ENCODE data around the gene ZNF391. TPM values are rescaled to one million over a fixed set of nuclear protein-coding genes. Genes with fewer than 3 reads are reported as not detected.

The ZNF391 gene
- total RNA-seq, 1 experiment from 2014 or later, result 5.0 TPM

GRCh38 chr6:27433714-27434113 is 45.2 kb downstream of the ZNF391 start:
- no peak for TF ChIP-seq CTCF (IDR thresholded peaks at IDR 0.05; ENCODE audit: insufficient read depth in 1 of 2, low read depth in 1 of 2, low read length in 1 of 2, severe bottlenecking in 1 of 2, unreplicated experiment in 1 of 2)
- ChIA-PET POLR2A (no interaction called here), CTCF (no interaction called here)
- Mint-ChIP-seq H3K27me3 (ENCODE audit: insufficient read depth, unreplicated experiment) (peaks cover 13% of the 10 kb centered on the region), H3K27ac (ENCODE audit: unreplicated experiment) (no peak overlapping the region), H3K9me3 (ENCODE audit: unreplicated experiment) (peaks cover 10% of the 10 kb centered on the region), H3K4me1 (ENCODE audit: low read depth, unreplicated experiment) (no peaks in the 10 kb centered on the region), H3K36me3 (ENCODE audit: insufficient read depth, unreplicated experiment) (no peaks in the 10 kb centered on the region), H3K4me3 (ENCODE audit: unreplicated experiment) (no peak overlapping the region)
- Histone ChIP-seq H3K9me3 (no peaks in the 10 kb centered on the region), H3K4me1 (no peaks in the 10 kb centered on the region), H3K4me3 (ENCODE audit: low read depth, low read length) (no peak overlapping the region), H3K36me3 (ENCODE audit: control insufficient read depth, insufficient read depth, low read length) (no peaks in the 10 kb centered on the region), H3K27me3 (replicated peaks; ENCODE audit: control insufficient read depth, insufficient read depth, low read length) (no peaks in the 10 kb centered on the region)
- intact Hi-C loops (cut with micrococcal nuclease; ENCODE audit: unreplicated experiment), result no loop called here
- no TSS peak for BruUV-seq (replicated peaks)
- no peak for DNase-seq

- Mint-ChIP-seq H3K4me3 (ENCODE audit: unreplicated experiment) (no peak overlapping the region), H3K27ac (ENCODE audit: unreplicated experiment) (no peak overlapping the region), H3K27me3 (ENCODE audit: insufficient read depth, unreplicated experiment) (peaks cover 7% of the 10 kb centered on the region), H3K4me1 (ENCODE audit: low read depth, unreplicated experiment) (no peaks in the 10 kb centered on the region), H3K36me3 (ENCODE audit: insufficient read depth, unreplicated experiment) (no peaks in the 10 kb centered on the region), H3K9me3 (ENCODE audit: unreplicated experiment) (no peaks in the 10 kb centered on the region)
- TF ChIP-seq CTCF (IDR thresholded peaks at IDR 0.05; ENCODE audit: insufficient read depth in 1 of 2, low read depth in 1 of 2, low read length in 1 of 2, severe bottlenecking in 1 of 2, unreplicated experiment in 1 of 2), result no peak
- no peak for DNase-seq
- no peak overlapping the region for H3K4me3 ChIP-seq (ENCODE audit: low read depth, low read length)
- H3K36me3 ChIP-seq (ENCODE audit: control insufficient read depth, insufficient read depth, low read length), result no peaks in the 10 kb centered on the region; the same call in 1 of the 2 replicates
- POLR2A ChIA-PET, result no interaction called here
- CTCF ChIA-PET, result no interaction called here
- H3K9me3 ChIP-seq, result no peaks in the 10 kb centered on the region
- H3K27me3 ChIP-seq (replicated peaks; ENCODE audit: control insufficient read depth, insufficient read depth, low read length), result no peaks in the 10 kb centered on the region
- H3K4me1 ChIP-seq, result no peaks in the 10 kb centered on the region
- intact Hi-C loops (cut with micrococcal nuclease; ENCODE audit: unreplicated experiment), result no loop called here
- BruUV-seq (replicated peaks), result no TSS peak
Measured at GRCh38 chr6:27439371-27439770, 50.8 kb downstream of the ZNF391 start.

GRCh38 chr6:27441001-27441400 is 52.4 kb downstream of the ZNF391 start:
- DNase-seq, result no peak
- POLR2A ChIA-PET, result no interaction called here
- no peaks in the 10 kb centered on the region for H3K27me3 Mint-ChIP-seq (ENCODE audit: insufficient read depth, unreplicated experiment)
- H3K27me3 ChIP-seq (replicated peaks; ENCODE audit: control insufficient read depth, insufficient read depth, low read length), result no peaks in the 10 kb centered on the region
- no peak overlapping the region for H3K4me3 ChIP-seq (ENCODE audit: low read depth, low read length)
- CTCF ChIA-PET, result no interaction called here
- H3K9me3 ChIP-seq, result no peaks in the 10 kb centered on the region
- TF ChIP-seq CTCF (IDR thresholded peaks at IDR 0.05; ENCODE audit: insufficient read depth in 1 of 2, low read depth in 1 of 2, low read length in 1 of 2, severe bottlenecking in 1 of 2, unreplicated experiment in 1 of 2), result no peak
- H3K9me3 Mint-ChIP-seq (ENCODE audit: unreplicated experiment), result peaks cover 7% of the 10 kb centered on the region
- no peak overlapping the region for H3K27ac Mint-ChIP-seq (ENCODE audit: unreplicated experiment)
- H3K36me3 ChIP-seq (ENCODE audit: control insufficient read depth, insufficient read depth, low read length), result no peaks in the 10 kb centered on the region; the same call in 1 of the 2 replicates
- no TSS peak for BruUV-seq (replicated peaks)
- H3K36me3 Mint-ChIP-seq (ENCODE audit: insufficient read depth, unreplicated experiment), result no peaks in the 10 kb centered on the region
- intact Hi-C loops (cut with micrococcal nuclease; ENCODE audit: unreplicated experiment), result no loop called here
- no peaks in the 10 kb centered on the region for H3K4me1 Mint-ChIP-seq (ENCODE audit: low read depth, unreplicated experiment)
- H3K4me1 ChIP-seq, result no peaks in the 10 kb centered on the region
- no peak overlapping the region for H3K4me3 Mint-ChIP-seq (ENCODE audit: unreplicated experiment)

Measured in Caco-2 (cell line).